Left renal pelvis (tissue), 4 donors: ENCODE results near the gene GABBR1. TPM values are rescaled to one million over a fixed set of nuclear protein-coding genes. Genes with fewer than 3 reads are reported as not detected.

Experiments
- DNase-seq, 4 donors: peaks; one replicate each; pipeline ENCODE4 v3.0.0-alpha.2; 2013; ENCODE audit warnings: low read depth in 4 of 4, low spot score in 3 of 4
- polyA plus RNA-seq, 4 donors: library from polyadenylated mRNA; unstranded; fragments of 120-200 nt; gene quantifications; one replicate each; pipeline ENCODE4 v1.2.1, GENCODE V29; 2013; ENCODE audit not compliant: insufficient read length in 4 of 4

The GABBR1 gene
- polyA plus RNA-seq, 4 donors = 54.1 to 108 (median 81.6) TPM

GRCh38 chr6:29577544-29577943 is 55.4 kb downstream of the GABBR1 start:
- DNase-seq = no peak

- DNase-seq = no peak
Measured at GRCh38 chr6:29576056-29576455, 56.9 kb downstream of the GABBR1 start.

- no peak for DNase-seq
Measured at GRCh38 chr6:29567991-29568390, 65.0 kb downstream of the GABBR1 start.

- no peak for DNase-seq
Measured at GRCh38 chr6:29567541-29567940, 65.4 kb downstream of the GABBR1 start.

- no peak for DNase-seq
Measured at GRCh38 chr6:29566856-29567255, 66.1 kb downstream of the GABBR1 start.

GRCh38 chr6:29564875-29565274 is 68.1 kb downstream of the GABBR1 start:
- DNase-seq = no peak

- no peak for DNase-seq
Measured at GRCh38 chr6:29563435-29563965, 69.5 kb downstream of the GABBR1 start.

GRCh38 chr6:29561606-29562181 is 71.3 kb downstream of the GABBR1 start:
- no peak for DNase-seq

GRCh38 chr6:29561091-29561490 is 71.9 kb downstream of the GABBR1 start:
- DNase-seq = no peak

GRCh38 chr6:29559524-29560287 is 73.3 kb downstream of the GABBR1 start, which contains the start of gene UBD:
TSS of gene UBD (minus strand) at chr6:29559732. CDS start at chr6:29559701, 31 bp downstream.
- DNase-seq = no peak

- DNase-seq = no peak
Measured at GRCh38 chr6:29558439-29559079, 74.4 kb downstream of the GABBR1 start.

- DNase-seq = no peak
Measured at GRCh38 chr6:29557320-29557719, 75.7 kb downstream of the GABBR1 start.

- DNase-seq = no peak
Measured at GRCh38 chr6:29554764-29555163, 78.2 kb downstream of the GABBR1 start.

- peak; percentile 16 to 39 (median 18) for DNase-seq
Measured at GRCh38 chr6:29553268-29554057, 79.5 kb downstream of the GABBR1 start.

- DNase-seq = peak; percentile 38 to 58 (median 48)
Measured at GRCh38 chr6:29552512-29553051, 80.4 kb downstream of the GABBR1 start.

GRCh38 chr6:29547573-29547972 is 85.4 kb downstream of the GABBR1 start:
- DNase-seq = no peak

- DNase-seq = no peak
Measured at GRCh38 chr6:29537714-29538403, 95.1 kb downstream of the GABBR1 start.

GRCh38 chr6:29532320-29532951 is 100.5 kb downstream of the GABBR1 start:
- DNase-seq = no peak

GRCh38 chr6:29531668-29532067 is 101.3 kb downstream of the GABBR1 start:
- DNase-seq = no peak
